Epidermal melanocyte (primary cell): ENCODE data around the gene TFDP1.

Source experiments
- DNase-seq: peaks from one replicate; pipeline ENCODE4 v3.0.0; 2011; ENCODE audit warnings: low spot score; ENCODE audit not compliant: insufficient read length

Gene TFDP1

DNA sequence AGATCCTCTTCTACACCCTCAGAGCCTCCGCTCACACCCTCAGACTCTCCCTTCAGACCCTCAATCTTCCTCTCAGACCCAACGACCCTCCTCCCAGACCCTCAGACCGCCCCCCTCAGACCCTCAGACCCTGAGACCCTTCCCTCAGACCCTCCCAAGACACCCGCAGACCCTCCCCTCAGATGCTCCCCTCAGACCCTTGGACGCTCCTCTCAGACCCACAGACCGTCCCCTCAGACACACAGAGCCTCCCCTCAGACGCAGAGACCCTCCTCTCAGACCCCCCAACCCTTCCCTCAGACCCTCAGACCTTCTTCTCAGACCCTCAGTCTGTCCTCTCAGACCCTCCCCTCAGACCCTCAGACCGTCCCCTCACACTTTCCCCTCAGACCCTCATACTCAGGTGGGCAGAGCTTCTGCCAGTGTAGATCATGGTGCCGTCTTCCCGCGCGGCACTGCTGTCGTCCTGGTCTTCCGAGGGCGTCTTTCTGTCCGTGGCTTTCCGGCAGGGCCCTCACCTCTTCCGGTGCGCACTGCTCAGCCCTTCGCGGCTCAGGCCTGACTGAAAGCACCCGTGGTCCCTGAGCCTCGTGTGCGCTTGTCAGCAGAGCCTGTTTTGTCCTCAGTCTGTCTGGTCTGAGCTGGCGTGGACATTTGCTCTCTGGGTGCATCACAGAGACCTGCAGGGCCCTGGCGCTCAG, 18.9 kb upstream of the TFDP1 start:
- peak; percentile 2 for DNase-seq

GRCh38 chr13:113566227-113566561, 18.4 kb upstream of the TFDP1 start:
- DNase-seq = no peak

- peak; percentile 3 for DNase-seq
These were observed 16.9 kb upstream of the TFDP1 start for GRCh38 chr13:113567681-113568080.

- no peak for DNase-seq
These were observed 11.5 kb upstream of the TFDP1 start for GRCh38 chr13:113573065-113573464.

- no peak for DNase-seq
These were observed 8.0 kb upstream of the TFDP1 start for GRCh38 chr13:113576597-113576996.

GRCh38 chr13:113577881-113578435, 6.6 kb upstream of the TFDP1 start:
- DNase-seq = no peak

DNA sequence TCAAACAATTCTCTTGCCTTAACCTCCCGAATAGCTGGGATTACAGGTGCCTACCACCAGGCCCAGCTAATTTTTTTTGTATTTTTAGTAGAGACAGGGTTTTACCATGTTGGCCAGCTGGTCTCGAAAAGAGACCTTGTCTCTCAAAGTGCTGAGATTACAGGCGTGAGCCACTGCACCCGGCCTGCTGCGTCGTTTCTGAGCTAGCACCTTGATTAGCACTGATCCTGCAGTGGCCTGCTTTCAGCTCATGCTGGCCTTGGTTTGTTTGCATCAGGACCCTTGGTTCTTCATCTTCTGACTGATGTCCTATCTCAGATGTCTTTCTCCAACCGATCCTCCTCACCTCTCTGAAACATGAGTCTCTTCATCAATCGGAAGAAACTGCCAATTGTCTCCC, 4.9 kb upstream of the TFDP1 start:
- DNase-seq = no peak

GRCh38 chr13:113581871-113582270, 2.7 kb upstream of the TFDP1 start:
- DNase-seq = no peak

DNA sequence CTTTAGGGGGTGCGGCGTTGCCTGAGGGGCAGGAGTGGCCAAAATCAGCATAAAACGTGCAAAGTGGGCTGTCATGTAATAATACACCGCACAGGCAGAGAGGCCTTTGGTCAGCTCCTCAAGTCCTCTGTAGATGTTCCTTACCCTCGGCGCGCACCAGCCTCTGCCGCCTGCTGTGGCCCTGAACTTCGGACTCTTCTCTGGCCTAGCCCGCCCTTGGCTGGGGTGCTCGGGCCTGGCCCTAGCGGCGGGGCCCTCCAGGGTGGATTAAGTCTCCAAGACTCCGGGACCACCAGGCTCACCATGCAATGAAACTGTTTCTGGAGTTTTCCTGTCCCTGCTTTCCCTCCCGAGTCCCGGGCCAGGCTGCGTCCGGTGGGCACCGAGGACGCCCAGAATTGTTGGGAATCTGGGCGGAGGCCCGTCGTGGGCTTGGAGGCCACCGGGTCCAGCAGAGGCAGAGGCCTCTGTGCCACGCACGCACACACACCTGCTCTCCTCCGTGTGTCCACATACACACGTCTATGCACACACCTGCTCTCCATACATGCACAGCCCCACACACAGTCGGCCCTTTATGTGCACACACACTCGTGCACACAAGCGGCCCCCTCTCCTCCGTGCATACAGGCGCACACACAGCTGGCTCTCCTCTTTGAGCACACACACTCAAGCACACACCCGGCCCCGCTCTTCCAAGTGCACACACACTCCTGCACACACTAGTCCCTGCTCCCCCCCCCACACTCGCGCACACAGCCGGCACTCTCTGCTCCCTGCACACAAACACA, 1.5 kb upstream of the TFDP1 start:
- DNase-seq = peak; percentile 12

DNA sequence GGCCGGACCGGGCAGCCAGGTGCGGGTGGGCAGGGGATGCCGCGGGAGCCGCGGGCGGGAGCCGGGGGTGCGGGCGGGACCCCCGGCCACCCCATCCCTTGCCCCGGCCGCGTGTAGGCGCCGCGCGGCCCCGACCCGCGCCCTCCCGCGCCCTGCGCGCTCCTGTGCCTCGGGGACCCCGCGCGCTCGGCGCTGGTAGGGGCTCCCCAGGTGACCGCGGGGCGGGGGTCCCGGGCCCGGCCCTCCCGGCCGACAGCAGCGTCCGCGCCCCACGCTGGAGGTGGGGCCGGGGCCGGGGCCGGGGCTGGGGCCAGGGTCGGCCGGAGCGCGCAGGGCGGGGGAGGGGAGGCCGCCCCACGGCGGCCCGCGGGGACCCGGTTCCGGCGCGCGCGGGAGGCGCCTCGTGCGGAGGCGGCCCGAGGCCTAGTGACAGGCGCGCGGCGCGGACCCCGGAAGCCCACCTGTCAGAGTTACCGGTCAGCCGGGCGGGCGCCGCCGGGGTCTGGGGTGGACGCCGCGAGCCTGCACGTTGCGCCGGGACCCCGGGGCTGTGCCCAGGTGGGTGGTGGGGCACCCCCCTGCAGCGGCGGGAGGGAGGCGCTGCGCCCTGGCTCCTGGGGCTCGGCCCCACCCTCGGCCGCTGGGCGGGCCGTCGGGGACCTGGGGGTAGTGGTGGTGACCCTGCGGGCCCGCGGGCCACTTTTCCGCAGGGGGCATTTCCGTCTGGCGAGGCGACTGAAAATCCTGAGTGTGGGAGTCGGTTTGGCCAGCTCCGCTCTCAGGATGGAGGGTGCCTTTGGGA, 518 bp downstream of the TFDP1 start:
- peak; percentile 18 for DNase-seq

- DNase-seq = peak; percentile 8
These were observed 1.3 kb downstream of the TFDP1 start for GRCh38 chr13:113585896-113586295.

DNA sequence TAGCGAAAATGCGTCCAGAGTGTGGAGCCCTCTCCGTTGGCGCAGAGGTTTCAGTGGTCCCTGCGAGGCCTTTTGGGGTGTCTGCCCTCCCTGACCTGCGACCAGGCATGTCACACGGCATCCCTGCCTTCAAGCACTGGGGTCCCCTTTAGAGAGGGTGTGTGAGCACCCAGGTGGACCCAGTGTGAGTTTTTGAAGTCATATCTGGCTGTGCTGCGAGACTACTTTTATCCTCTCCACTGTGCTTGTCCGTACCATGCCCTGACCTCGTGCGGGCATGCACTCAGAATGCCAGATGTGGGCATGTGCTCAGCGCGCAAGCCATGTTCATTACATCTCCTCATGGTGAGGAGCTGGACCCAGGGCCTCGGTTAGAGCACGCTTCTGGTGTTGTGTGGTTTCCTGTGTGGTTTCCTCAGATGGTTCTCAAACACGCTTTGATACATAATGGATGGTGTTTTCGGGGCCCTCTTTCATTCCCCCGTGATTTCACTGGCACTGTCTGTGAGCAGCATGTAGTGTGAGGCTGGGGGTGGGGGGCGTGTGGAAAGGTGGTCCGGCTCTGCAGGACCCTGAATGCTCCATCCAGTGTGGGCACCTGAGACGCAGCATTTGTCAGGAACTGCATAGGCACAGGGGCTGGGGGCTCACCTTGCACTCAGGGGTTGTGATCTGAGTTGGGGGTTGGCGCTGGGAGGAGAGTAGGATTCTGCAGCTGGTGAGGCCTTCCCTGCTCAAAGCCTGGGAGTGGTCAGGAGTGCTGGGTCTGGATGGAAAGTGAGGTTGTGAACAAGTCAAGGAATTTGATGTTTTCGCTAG, 2.3 kb downstream of the TFDP1 start:
- DNase-seq = peak; percentile 13

GRCh38 chr13:113588394-113589111, 4.0 kb downstream of the TFDP1 start:
- peak; percentile 14 for DNase-seq

- DNase-seq = peak; percentile 7
These were observed 4.9 kb downstream of the TFDP1 start for GRCh38 chr13:113589251-113589960.

- DNase-seq = peak; percentile 9
These were observed 5.4 kb downstream of the TFDP1 start for GRCh38 chr13:113589961-113590339.

DNA sequence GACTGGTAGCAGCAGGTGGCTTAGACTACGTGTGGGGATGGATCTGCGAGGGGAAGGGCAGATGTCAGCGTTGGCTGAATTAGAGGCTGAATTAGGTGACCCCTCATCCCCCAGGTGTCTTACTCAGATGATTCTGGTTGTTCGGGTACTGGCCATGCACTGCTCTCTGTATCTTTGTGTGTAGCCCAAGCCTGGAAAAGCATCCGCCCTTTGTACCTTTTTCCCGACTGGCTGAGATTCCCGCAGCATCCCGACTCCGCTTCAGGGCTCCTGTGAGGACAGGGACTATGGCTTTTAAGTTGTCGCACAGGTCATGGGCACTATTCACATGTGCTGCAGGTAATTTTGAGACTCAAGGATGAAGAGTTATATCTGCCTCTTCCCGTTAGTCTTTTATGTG, 7.2 kb downstream of the TFDP1 start:
- peak; percentile 6 for DNase-seq

DNA sequence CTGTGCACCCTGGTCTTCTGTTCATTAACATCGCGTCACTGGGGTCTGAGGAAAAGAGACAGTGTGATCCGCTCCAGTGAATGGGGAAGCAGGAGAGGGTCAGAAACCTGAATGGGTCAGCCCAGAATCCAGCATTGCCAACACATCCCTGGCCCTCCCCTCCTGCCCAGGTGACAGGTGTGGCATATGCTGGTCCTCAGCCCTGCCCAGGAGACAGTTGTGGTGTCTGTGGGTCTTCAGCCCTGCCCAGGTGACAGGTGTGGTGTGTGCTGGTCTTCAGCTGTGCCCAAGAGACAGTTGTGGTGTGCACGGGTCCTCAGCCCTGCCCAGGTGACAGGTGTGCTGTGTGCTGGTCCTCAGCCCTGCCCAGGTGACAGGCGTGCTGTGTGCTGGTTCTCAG, 8.0 kb downstream of the TFDP1 start:
- no peak for DNase-seq

GRCh38 chr13:113594066-113594821, 9.7 kb downstream of the TFDP1 start:
- peak; percentile 9 for DNase-seq

DNA sequence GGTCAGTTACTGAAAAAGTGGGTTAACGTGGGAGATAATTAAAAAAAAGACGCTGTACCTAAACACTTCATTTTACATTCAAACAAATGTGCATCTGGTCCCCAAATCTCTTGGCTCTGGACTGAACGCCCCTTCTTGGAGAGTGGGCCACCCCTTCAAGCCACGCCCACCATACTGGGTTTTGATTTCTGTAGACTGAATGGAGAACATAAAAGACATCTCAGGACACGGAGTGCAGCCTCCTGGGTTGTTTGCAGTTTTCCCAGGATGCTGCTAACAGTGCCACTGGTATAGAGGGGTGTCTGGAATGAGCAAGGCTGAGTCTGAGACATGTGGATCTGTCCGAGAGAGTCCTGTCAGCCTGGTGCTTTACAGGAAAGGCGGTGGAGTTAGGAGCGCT, 10.6 kb downstream of the TFDP1 start:
- DNase-seq = peak; percentile 8
